Thymus (tissue), 11 donors: ENCODE results near the gene SEPTIN11. TPM values are rescaled to one million over a fixed set of nuclear protein-coding genes. Genes with fewer than 3 reads are reported as not detected.

ENCODE experiments used
- DNase-seq, 9 donors: peaks; one replicate each; pipeline ENCODE4 v3.0.0-alpha.2; 2013; ENCODE audit warnings: low spot score in 9 of 9, low read depth in 6 of 9, missing footprints in 1 of 9
- H3K27ac ChIP-seq, 2 donors: one replicate each; pipeline ENCODE4 v1.5.1; 2013; ENCODE audit warnings: control low read depth in 1 of 2, low read depth in 1 of 2, low read length in 1 of 2, mild to moderate bottlenecking in 1 of 2, moderate library complexity in 1 of 2
- H3K27me3 ChIP-seq, 2 donors: one replicate each; pipeline ENCODE4 v1.5.1; 2013; ENCODE audit warnings: low read length in 1 of 2; ENCODE audit not compliant: control insufficient read depth in 2 of 2, insufficient read depth in 1 of 2
- H3K36me3 ChIP-seq, 2 donors: one replicate each; pipeline ENCODE4 v1.5.1; 2013; ENCODE audit warnings: low read length in 1 of 2, mild to moderate bottlenecking in 1 of 2, moderate library complexity in 1 of 2; ENCODE audit not compliant: control insufficient read depth in 2 of 2, insufficient read depth in 2 of 2
- H3K4me1 ChIP-seq, 2 donors: one replicate each; pipeline ENCODE4 v1.5.1; 2013; ENCODE audit warnings: low read length in 2 of 2; ENCODE audit not compliant: control insufficient read depth in 2 of 2, insufficient read depth in 2 of 2
- H3K4me3 ChIP-seq, 2 donors: one replicate each; pipeline ENCODE4 v1.5.1; 2013; ENCODE audit warnings: low read length in 2 of 2, control low read depth in 1 of 2, mild to moderate bottlenecking in 1 of 2
- H3K9me3 ChIP-seq, 2 donors: one replicate each; pipeline ENCODE4 v1.5.1; 2013; ENCODE audit warnings: low read length in 1 of 2, mild to moderate bottlenecking in 1 of 2; ENCODE audit not compliant: control insufficient read depth in 2 of 2, insufficient read depth in 1 of 2
- WGBS: extraction: QIAGEN DNeasy Blood & Tissue Kit; methylation state at CpG from one replicate; pipeline ENCODE4 v1.1.7; 2013; 5-methylcytosine and 5-hydroxymethylcytosine counted together
- polyA plus RNA-seq: library from polyadenylated mRNA; stranded (reverse); fragments of 200-250 nt; gene quantifications from one replicate; pipeline ENCODE4 v1.2.3, GENCODE V29; 2013
- total RNA-seq: library from RNA; stranded (reverse); fragments of 120-200 nt; gene quantifications from one replicate; pipeline ENCODE4 v1.2.4, GENCODE V29; 2013
- donor health status: healthy.

The SEPTIN11 gene
- total and polyA plus RNA-seq, 2 donors = 21.6 to 26.9 TPM

GRCh38 chr4:76993787-76994641, 44.5 kb downstream of the SEPTIN11 start:
- peaks cover 29 to 48% of the 10 kb centered on the region in 2 donors for H3K4me1 ChIP-seq
- H3K9me3 ChIP-seq = peaks cover 0 to 9% of the 10 kb centered on the region in 2 donors
- H3K27me3 ChIP-seq = no peaks in the 10 kb centered on the region
- H3K4me3 ChIP-seq = peak overlapping the region; percentile 3 to 17
- peak; percentile 67 to 95 (median 86) for DNase-seq
- 31% methylated on average over 10 of the region's 10 CpGs for WGBS
- H3K27ac ChIP-seq = peak overlapping the region; percentile 82 to 84
- H3K36me3 ChIP-seq = peaks cover 0 to 9% of the 10 kb centered on the region in 2 donors

DNA sequence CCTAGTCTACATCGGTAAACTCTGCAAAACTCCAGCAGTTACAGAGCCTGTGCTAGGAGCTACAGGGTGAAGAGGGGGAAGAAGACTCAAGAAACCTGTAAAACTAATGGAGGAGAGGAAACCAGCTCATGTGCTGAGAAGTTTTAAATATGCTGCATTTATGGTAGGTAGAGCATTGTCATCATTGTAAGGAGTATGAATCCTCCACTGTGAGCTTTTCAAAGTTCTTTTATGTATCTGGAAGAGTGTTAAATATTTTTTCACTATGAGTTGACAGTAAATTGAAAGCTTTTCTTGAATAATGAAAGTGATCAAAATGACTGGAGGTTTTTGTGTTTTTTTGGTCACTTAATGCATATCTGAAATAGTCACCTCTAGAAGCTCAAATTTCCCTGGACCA, 46.2 kb downstream of the SEPTIN11 start:
- WGBS = 97% methylated on average over 1 of the region's 1 CpG
- peaks cover 0 to 9% of the 10 kb centered on the region in 2 donors for H3K36me3 ChIP-seq
- H3K27me3 ChIP-seq = no peaks in the 10 kb centered on the region
- no peak for DNase-seq
- no peaks in the 10 kb centered on the region for H3K9me3 ChIP-seq
- H3K4me3 ChIP-seq = no peak overlapping the region
- peaks cover 22 to 36% of the 10 kb centered on the region in 2 donors for H3K4me1 ChIP-seq
- H3K27ac ChIP-seq = no peak overlapping the region

- Histone ChIP-seq H3K4me1 (peaks cover 16 to 34% of the 10 kb centered on the region in 2 donors), H3K27me3 (no peaks in the 10 kb centered on the region), H3K27ac (no peak overlapping the region), H3K4me3 (no peak overlapping the region), H3K9me3 (no peaks in the 10 kb centered on the region), H3K36me3 (peaks cover 0 to 9% of the 10 kb centered on the region in 2 donors)
- 94% methylated on average over 2 of the region's 2 CpGs for WGBS
- DNase-seq = no peak
Observed at GRCh38 chr4:76996445-76996844, 46.9 kb downstream of the SEPTIN11 start.

- DNase-seq = no peak
- peaks cover 16 to 34% of the 10 kb centered on the region in 2 donors for H3K4me1 ChIP-seq
- 95% methylated on average over 1 of the region's 1 CpG for WGBS
- H3K27me3 ChIP-seq = no peaks in the 10 kb centered on the region
- no peaks in the 10 kb centered on the region for H3K9me3 ChIP-seq
- H3K27ac ChIP-seq = no peak overlapping the region
- no peak overlapping the region for H3K4me3 ChIP-seq
- peaks cover 0 to 9% of the 10 kb centered on the region in 2 donors for H3K36me3 ChIP-seq
Observed at GRCh38 chr4:76997077-76997476, 47.5 kb downstream of the SEPTIN11 start.

GRCh38 chr4:76997532-76997931, 48.0 kb downstream of the SEPTIN11 start:
- Histone ChIP-seq H3K9me3 (no peaks in the 10 kb centered on the region), H3K36me3 (peaks cover 0 to 9% of the 10 kb centered on the region in 2 donors), H3K27ac (no peak overlapping the region), H3K4me3 (no peak overlapping the region), H3K27me3 (no peaks in the 10 kb centered on the region), H3K4me1 (peaks cover 16 to 34% of the 10 kb centered on the region in 2 donors)
- WGBS = 98% methylated on average over 5 of the region's 5 CpGs
- no peak for DNase-seq

DNA sequence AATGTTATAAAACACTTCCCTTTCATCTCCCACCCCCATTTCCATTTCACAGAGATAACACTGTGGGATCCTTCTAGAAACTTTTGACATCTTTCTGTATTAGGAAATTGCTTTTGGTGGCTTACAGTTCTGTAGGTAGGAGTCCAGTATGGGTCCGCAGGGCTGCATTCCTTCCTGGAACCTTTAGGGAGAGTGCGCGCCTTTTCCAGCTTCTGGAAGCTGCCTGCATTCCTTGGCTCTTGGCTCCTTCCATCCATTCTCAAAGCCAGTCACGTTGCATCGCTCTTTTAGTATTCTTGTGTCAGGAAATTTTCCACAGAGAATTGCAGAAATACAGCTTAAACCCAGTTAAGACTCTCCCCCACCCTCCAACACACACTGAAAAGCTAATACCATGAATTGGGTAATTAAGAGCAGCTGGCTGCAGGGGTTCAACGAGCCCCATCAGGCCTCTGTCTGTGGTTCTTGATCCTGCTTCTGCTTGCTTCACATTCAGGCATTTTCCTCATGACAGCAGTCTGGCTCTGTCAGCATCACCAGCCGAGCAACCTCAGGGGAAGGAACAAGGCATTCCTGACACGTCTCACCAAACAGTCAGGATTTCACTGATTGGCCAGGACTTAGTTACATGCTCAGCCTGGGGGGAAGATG, 48.8 kb downstream of the SEPTIN11 start:
- no peaks in the 10 kb centered on the region for H3K27me3 ChIP-seq
- no peak for DNase-seq
- H3K27ac ChIP-seq = no peak overlapping the region
- H3K4me1 ChIP-seq = peaks cover 9 to 26% of the 10 kb centered on the region in 2 donors
- no peak overlapping the region for H3K4me3 ChIP-seq
- H3K9me3 ChIP-seq = no peaks in the 10 kb centered on the region
- WGBS = 90% methylated on average over 8 of the region's 8 CpGs
- peaks cover 0 to 9% of the 10 kb centered on the region in 2 donors for H3K36me3 ChIP-seq

Other genes starting within 250 kb of the SEPTIN11 start
- 0.24 TPM for gene SOWAHB, start 51.6 kb upstream of the SEPTIN11 start, total RNA-seq
- 0.37 TPM for gene SOWAHB, start 51.6 kb upstream of the SEPTIN11 start, polyA plus RNA-seq
- 112 TPM for gene CCNI, start 126.2 kb downstream of the SEPTIN11 start, total RNA-seq
- gene CCNI, start 126.2 kb downstream of the SEPTIN11 start, polyA plus RNA-seq = 223 TPM
- 47.8 TPM for gene CCNG2, start 207.5 kb downstream of the SEPTIN11 start, total RNA-seq
- gene CCNG2, start 207.5 kb downstream of the SEPTIN11 start, polyA plus RNA-seq = 32.8 TPM